GM19328 (cell line): ENCODE results near the gene NEMF.
"Not testable (repeated sequence)": the region's sequence is repeated elsewhere in the genome, so short reads cannot be mapped to it uniquely, and the experiment has no call there.

Source experiments
- ATAC-seq: cut with Tn5 transposase; IDR thresholded peaks from one replicate; pipeline ENCODE4 v1.9.1; 2021; ENCODE audit warnings: mild to moderate bottlenecking, moderate library complexity; ENCODE audit not compliant: unreplicated experiment

Gene NEMF

DNA sequence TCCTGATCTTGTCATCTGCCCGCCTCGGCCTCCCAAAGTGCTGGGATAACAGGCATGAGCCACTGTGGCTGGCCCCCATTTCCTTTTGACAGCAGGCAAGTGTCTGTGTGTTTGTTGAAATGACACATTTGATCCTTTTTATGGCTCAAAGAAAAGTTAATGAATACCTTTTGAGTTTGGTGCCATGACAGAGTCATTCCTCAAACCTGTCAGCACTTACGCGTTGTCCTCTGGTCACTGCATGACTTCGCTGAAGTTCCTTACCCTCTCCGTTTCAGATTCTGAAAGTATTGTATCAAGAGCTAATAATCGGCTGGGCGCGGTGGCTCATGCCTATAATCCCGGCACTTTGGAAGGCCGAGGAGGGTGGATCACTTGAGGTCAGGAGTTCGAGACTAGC is 32.4 kb downstream of the NEMF start:
- no peak for ATAC-seq

- no peak for ATAC-seq
Measured at GRCh38 chr14:49816844-49817243, 35.7 kb downstream of the NEMF start.

GRCh38 chr14:49816118-49816517 is 36.5 kb downstream of the NEMF start:
- ATAC-seq: not testable (repeated sequence)

- no peak for ATAC-seq
Measured at GRCh38 chr14:49808780-49809179, 43.8 kb downstream of the NEMF start.

DNA sequence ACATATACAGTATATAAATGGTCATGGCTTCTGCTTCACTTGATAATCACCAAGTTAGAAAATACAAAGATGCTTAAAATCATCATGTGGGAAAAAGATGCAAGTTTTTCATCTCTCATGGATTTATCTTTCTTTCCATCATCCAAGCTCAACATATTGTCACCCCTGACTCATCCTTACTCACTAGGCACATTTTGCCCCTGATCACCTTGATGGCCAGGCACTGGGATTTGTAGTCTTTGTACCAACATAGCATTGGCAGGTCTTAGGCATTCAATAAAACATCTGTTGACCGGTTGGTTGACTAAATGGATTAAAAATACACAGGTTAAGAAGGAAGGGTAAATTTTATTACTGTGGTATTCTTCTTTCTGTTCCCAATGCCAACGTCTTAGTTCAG is 56.6 kb downstream of the NEMF start:
- ATAC-seq: no peak

DNA sequence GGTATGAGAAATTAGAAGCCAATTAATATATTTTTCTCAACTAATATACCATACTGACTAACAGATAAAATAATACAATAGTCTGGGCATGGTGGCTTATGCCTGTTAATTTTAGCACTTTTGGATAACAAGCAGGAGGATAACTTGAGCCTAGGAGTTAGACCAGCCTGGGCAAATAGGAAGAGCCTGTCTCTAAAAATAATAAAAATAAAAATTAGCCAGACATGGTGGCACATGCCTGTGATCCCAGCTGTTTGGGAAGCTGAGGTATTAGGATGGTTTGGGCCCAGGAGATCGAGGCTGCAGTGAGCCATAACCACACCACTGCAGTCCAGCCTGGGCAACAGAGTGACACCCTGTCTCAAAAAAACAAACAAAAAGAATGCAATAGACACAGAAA is 60.0 kb downstream of the NEMF start:
- ATAC-seq: no peak

DNA sequence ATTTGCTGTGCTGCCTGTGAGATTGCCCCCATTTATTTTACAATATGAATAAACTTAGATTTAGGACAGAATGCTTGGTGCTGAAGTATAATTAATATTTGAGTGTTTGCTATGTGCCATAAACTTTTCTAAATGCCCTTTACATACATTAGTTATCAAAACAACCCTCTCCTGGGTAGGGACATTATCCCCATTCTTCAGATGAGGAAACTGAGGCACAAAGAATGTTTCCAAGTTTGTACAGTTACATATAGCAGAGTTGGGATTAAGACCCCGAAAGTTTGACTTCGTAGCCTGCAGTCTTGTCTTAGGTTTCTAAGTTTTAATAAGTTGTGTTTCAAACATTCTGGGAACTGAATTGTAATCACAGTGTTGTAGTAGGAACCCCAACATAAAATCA is 66.3 kb downstream of the NEMF start:
- no peak for ATAC-seq

DNA sequence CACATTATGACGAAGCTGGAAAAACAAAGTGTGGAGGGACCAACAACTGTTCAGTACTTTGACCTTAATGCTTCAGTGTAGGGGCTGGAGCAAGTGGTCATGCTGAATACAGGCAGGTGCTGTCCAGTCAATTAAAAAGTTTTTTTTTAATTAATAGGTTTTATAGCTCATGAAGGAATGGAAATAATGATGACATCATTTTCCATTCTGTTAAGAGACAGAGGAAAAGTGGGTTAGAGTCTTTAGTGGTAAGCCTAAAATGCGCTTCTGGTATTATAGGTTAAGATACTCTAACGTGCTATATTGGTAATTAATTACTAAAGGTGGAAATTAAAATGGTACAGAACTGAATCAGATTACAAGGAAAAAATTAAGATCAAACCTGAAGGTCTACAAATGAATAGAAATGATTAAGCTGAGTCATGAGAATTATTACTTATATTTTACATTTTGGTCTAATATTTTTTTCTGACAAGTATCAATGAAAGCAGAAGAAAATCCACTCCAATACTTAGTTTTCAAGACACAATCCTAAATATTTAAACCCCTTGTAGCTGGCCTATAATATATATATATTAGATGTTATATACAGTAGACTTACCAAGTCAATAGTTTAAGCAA is 69.1 kb downstream of the NEMF start:
- ATAC-seq: no peak

DNA sequence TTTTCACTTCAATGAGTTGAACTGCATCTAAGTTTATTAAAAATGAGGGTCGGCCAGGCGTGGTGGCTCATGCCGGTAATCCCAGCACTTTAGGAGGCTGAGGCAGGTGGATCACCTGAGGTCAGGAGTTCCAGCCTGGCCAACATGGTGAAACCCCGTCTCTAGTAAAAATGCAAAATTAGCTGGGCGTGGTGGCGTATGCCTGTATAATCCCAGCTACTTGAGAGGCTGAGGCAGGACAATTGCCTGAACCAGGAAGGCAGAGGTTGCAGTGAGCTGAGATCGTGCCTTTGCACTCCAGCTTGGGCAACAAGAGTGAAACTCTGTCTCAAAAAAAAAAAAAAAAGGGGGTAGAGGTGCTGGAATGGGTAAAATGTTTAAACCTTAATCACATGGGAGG is 71.5 kb downstream of the NEMF start:
- not testable (repeated sequence) for ATAC-seq

DNA sequence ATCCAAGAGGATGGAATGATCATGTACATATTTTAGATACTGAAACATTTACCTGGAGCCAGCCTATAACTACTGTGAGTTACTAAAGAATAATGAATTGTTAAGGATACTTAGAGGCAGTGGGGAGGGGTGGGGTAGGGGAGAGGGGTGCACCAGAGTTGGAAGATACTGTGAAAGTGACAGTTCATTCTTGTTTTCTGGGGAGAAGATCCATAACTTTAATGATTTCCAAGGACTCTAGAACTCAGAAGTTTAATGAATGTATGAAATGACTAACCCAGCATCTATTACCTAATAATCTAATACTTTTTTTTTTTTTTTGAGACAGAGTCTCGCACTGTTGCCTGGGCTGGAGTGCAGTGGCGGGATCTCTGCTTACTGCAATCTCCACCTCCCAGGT is 74.2 kb downstream of the NEMF start:
- no peak for ATAC-seq

- no peak for ATAC-seq
Measured at GRCh38 chr14:49774106-49774505, 78.5 kb downstream of the NEMF start.

DNA sequence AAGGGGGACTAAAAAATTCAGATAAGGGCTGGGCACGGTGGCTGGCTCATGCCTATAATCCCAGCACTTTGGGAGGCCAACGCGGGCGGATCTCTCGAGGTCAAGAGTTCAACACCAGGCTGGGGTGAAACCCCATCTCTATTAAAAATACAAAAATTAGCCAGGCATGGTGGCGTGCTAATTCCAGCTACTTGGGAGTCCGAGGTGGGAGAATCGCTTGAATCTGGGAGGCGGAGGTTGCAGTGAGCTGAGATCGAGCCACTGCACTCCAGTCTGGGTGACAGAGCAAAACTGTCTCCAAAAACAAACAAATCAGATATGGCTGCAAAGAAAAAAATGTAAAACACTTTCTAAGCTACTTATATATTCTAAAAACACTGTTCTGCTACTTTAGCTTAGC is 80.9 kb downstream of the NEMF start:
- ATAC-seq: not testable (repeated sequence)

GRCh38 chr14:49770212-49770817 is 82.3 kb downstream of the NEMF start:
- no peak for ATAC-seq

GRCh38 chr14:49769581-49770211 is 82.9 kb downstream of the NEMF start:
- ATAC-seq: no peak

GRCh38 chr14:49769171-49769570 is 83.4 kb downstream of the NEMF start:
- ATAC-seq: no peak

DNA sequence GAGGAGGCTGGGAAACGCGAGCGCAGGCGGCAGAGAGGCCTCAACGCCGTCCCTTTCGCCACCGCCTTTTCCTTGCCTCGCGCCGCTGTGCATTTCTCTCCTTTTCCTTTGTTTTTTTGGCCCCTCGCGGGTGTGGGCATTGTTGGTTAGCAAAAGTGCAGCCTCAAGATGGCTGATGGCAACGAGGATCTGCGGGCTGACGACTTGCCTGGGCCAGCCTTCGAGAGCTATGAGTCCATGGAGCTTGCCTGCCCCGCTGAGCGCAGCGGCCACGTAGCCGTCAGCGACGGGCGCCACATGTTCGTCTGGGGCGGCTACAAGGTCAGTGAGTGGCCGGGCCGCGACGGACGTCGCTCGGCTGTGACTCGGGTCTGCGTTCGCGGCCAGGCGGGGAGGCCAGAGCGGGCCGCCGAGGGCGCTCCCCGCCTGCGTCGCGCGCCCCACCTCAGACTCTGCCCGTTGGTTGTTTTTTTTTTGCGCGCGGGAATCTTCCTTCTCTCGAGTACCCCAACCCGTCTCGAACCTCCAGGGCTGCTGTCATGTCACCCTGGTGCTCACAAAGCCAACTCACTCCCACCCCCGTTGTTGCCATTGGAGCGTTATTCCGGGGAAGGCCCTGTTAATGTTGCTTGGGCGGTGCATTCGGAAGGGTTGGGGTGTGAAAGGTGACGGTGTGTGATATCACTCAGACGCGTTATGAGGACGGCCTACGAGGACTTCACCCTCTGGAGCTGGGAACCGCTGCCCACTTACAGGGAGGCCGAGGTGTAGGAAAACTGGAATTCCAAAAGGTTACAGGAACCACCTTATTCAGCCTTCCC is 84.1 kb downstream of the NEMF start:
- peak; percentile 23 for ATAC-seq

- peak; percentile 87 for ATAC-seq
Measured at GRCh38 chr14:49767571-49768300, 84.9 kb downstream of the NEMF start, which contains the start of gene KLHDC2. TSS of gene KLHDC2 (plus strand) at chr14:49768153. CDS start at chr14:49768469, 316 bp downstream.

DNA sequence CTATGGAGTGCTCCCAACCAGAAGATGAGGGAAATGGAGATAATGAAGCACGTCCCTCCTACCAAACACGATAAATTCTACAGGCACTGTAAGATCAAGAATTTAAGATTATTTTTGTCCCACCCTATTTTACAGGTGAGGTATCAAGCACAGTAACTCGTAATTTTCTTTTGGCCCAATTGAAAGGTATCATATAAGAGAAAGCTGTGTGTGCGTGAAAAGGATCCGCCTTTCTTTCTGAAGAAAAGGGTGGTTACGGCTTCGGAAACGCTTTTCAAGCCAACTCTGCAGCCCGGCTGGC is 85.4 kb downstream of the NEMF start:
- no peak for ATAC-seq

- no peak for ATAC-seq
Measured at GRCh38 chr14:49766839-49767238, 85.7 kb downstream of the NEMF start.

DNA sequence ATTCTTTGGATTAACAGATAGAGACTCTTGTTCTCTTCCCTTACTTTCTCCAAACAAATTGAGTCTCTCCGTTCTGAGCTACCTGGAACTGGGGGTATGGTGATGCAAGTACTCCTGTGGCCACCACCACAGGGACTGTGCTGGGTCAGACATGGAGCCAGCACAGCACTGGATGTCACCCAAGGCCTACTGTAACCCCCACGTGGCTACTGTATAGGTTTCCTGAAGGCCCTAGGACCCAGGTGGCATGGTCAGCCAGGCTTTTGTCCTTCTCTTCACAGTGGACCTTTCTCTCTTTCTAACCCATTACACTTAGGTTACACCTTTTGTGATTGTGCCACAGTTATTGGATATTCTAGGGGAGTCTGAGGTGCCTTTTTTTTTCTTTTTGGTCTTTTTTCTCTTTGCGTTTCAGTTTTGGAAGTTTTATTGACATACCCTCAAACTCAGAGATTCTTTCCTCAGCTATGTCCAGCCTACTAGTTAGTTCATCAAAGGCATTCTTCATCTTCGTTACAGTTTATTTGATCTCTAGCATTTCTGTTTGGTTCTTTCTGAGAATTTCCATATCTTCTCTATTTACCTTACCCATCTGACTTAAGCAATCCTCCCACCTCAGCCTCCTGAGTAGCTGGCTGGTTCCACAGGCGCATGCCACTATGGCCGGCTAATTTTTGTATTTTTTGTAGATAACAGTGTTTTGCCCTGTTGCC is 90.6 kb downstream of the NEMF start:
- ATAC-seq: no peak
